Camera-type eye (tissue), 1 donor: Measurements from ENCODE around the gene CYP2C18. TPM values are rescaled to one million over a fixed set of nuclear protein-coding genes. Genes with fewer than 3 reads are reported as not detected.

Experiments
- total RNA-seq: library from RNA; depleted of rRNA; stranded (reverse); fragments of >200 nt; gene quantifications from one replicate; pipeline ENCODE4 v1.2.3, GENCODE V29; 2014

The CYP2C18 gene
- 0.22 TPM for total RNA-seq

GRCh38 chr10:94683214-94684054 lies at the start of gene CYP2C18:
Gene CYP2C18, plus strand, starts transcription at chr10:94683729. Its CDS starts 91 bp downstream, at chr10:94683820.

GRCh38 chr10:94762393-94762792 lies 78.9 kb downstream of the CYP2C18 start, which contains the start of gene CYP2C19:
Gene CYP2C19, plus strand, starts transcription at chr10:94762681. Its CDS starts 25 bp downstream, at chr10:94762706.

Other genes starting within 250 kb of the CYP2C18 start
- 86.8 TPM for gene HELLS, start 137.9 kb upstream of the CYP2C18 start, total RNA-seq
- gene CYP2C19, start 79.0 kb downstream of the CYP2C18 start, total RNA-seq: not detected